HG03442 (cell line): Measurements from ENCODE around the gene CCDC102A.

Experiments used
- ATAC-seq: cut with Tn5 transposase; IDR thresholded peaks from one replicate; pipeline ENCODE4 v1.9.1; 2021; ENCODE audit warnings: mild to moderate bottlenecking, moderate library complexity; ENCODE audit not compliant: unreplicated experiment

CCDC102A gene

GRCh38 chr16:57538235-57538721 lies 1.9 kb upstream of the CCDC102A start:
- ATAC-seq = peak; percentile 14

- ATAC-seq = no peak
Observed at GRCh38 chr16:57537581-57538234, 1.3 kb upstream of the CCDC102A start.

GRCh38 chr16:57537194-57537505 lies 779 bp upstream of the CCDC102A start:
- ATAC-seq = no peak

GRCh38 chr16:57535680-57536305 lies 578 bp downstream of the CCDC102A start:
- ATAC-seq = peak; percentile 54

GRCh38 chr16:57534881-57535658 lies 1.3 kb downstream of the CCDC102A start:
- ATAC-seq = no peak

- no peak for ATAC-seq
Observed at GRCh38 chr16:57534337-57534880, 2.0 kb downstream of the CCDC102A start.

GRCh38 chr16:57533431-57534336 lies 2.7 kb downstream of the CCDC102A start:
- ATAC-seq = no peak

- ATAC-seq = no peak
Observed at GRCh38 chr16:57532266-57532625, 4.1 kb downstream of the CCDC102A start.

GRCh38 chr16:57531635-57532265 lies 4.6 kb downstream of the CCDC102A start:
- ATAC-seq = no peak

- ATAC-seq = no peak
Observed at GRCh38 chr16:57531253-57531575, 5.2 kb downstream of the CCDC102A start.

GRCh38 chr16:57530522-57531252 lies 5.7 kb downstream of the CCDC102A start:
- no peak for ATAC-seq

- ATAC-seq = peak; percentile 80
Observed at GRCh38 chr16:57530104-57530521, 6.3 kb downstream of the CCDC102A start.

- no peak for ATAC-seq
Observed at GRCh38 chr16:57529391-57530103, 6.8 kb downstream of the CCDC102A start.

GRCh38 chr16:57528499-57529390 lies 7.6 kb downstream of the CCDC102A start:
- ATAC-seq = no peak

GRCh38 chr16:57527610-57528360 lies 8.6 kb downstream of the CCDC102A start:
- no peak for ATAC-seq

GRCh38 chr16:57527027-57527426 lies 9.3 kb downstream of the CCDC102A start:
- no peak for ATAC-seq

GRCh38 chr16:57526498-57526897 lies 9.9 kb downstream of the CCDC102A start:
- ATAC-seq = no peak
